A549 (cell line): ENCODE results near the gene DYNC2I2. TPM values are rescaled to one million over a fixed set of nuclear protein-coding genes. Genes with fewer than 3 reads are reported as not detected.

Experiments
- ATAC-seq, 2 experiments: fragments of 200-7000 bp in 1 of 2; fragments of >200 bp in 1 of 2; cut with Nextera tagmentation in 1 of 2; cut with Tn5 transposase in 1 of 2; 3 replicates each; pipeline versions ENCODE4 v1.8.0 to v1.9.1; 2018 to 2020; ENCODE audit warnings: mild to moderate bottlenecking in 1 of 2, moderate library complexity in 1 of 2
- CTCF ChIA-PET: fragments of 300-600 bp; sonication (Branson Sonifier 250); formaldehyde crosslinking; extraction: SDS; loops from one replicate; lab custom pipeline; 2021; ENCODE audit warnings: antibody characterized with exemption, inconsistent platforms; lab: Yijun Ruan, JAX
- POLR2A ChIA-PET: fragments of 350-600 bp; formaldehyde crosslinking; extraction: SDS; loops from one replicate; lab custom pipeline; 2021; ENCODE audit warnings: antibody characterized with exemption, inconsistent platforms; lab: Yijun Ruan, JAX
- DNase-seq, 2 experiments: peaks; one replicate each; pipeline versions ENCODE4 v3.0.0 to v3.0.0-alpha.2; 2011 to 2016; ENCODE audit warnings: low read depth in 1 of 2, low spot score in 1 of 2
- FAIRE-seq: peaks from 2 replicates; lab custom pipeline; 2011; peaks lifted over from hg19 to GRCh38; lab: Jason Lieb, UNC
- H3K27ac ChIP-seq, 2 experiments: fragments of >200 bp; sonication (Bioruptor Twin); formaldehyde crosslinking; 3 replicates each; pipeline ENCODE4 v1.5.1; 2016 to 2017
- H3K4me1 ChIP-seq: fragments of >200 bp; sonication (Bioruptor Twin); formaldehyde crosslinking; 3 replicates; pipeline ENCODE4 v1.6.1; 2016
- H3K4me2 ChIP-seq: fragments of >200 bp; sonication (Bioruptor Twin); formaldehyde crosslinking; 3 replicates; pipeline ENCODE4 v1.6.1; 2016
- H3K4me3 ChIP-seq: fragments of >200 bp; sonication (Bioruptor Twin); formaldehyde crosslinking; 3 replicates; pipeline ENCODE4 v1.5.1; 2016
- H3K9me3 ChIP-seq: fragments of >200 bp; sonication (Bioruptor Twin); formaldehyde crosslinking; 3 replicates; pipeline ENCODE4 v1.6.1; 2016
- BHLHE40 ChIP-seq: IDR thresholded peaks from 2 replicates; pipeline ENCODE4 v1.6.1; 2012; ENCODE audit warnings: low read depth, low read length, inconsistent platforms
- CBX2 ChIP-seq: fragments of 200-600 bp; sonication (generic); IDR thresholded peaks from 2 replicates; pipeline ENCODE4 v1.6.1; 2016; ENCODE audit warnings: low read depth, mild to moderate bottlenecking, borderline replicate concordance
- CBX8 ChIP-seq: fragments of 200-600 bp; sonication (generic); IDR thresholded peaks from 2 replicates; pipeline ENCODE4 v1.6.1; 2016
- CEBPB ChIP-seq, 2 experiments: fragments of >200 bp in 1 of 2; sonication (Bioruptor Twin) in 1 of 2; formaldehyde crosslinking in 1 of 2; IDR thresholded peaks; 2 replicates each; pipeline ENCODE4 v1.6.1; 2012 to 2016
- CHD4 ChIP-seq: fragments of 200-600 bp; sonication (generic); IDR thresholded peaks from 2 replicates; pipeline ENCODE4 v1.6.1; 2016; ENCODE audit warnings: antibody characterized with exemption, mild to moderate bottlenecking, borderline replicate concordance
- EHF ChIP-seq: fragments of 250-450 bp; sonication (Bioruptor Pico); IDR thresholded peaks from 2 replicates; pipeline ENCODE4 v1.5.0; 2020; ENCODE audit warnings: mild to moderate bottlenecking
- EHMT2 ChIP-seq: fragments of 200-600 bp; sonication (generic); IDR thresholded peaks from 2 replicates; pipeline ENCODE4 v1.6.1; 2016; ENCODE audit warnings: antibody characterized with exemption, low read depth, mild to moderate bottlenecking, moderate library complexity
- EP300 ChIP-seq, 2 experiments: fragments of >200 bp; sonication (Bioruptor Twin); formaldehyde crosslinking; IDR thresholded peaks; 2 replicates in 1 of 2; 3 replicates in 1 of 2; pipeline ENCODE4 v1.6.1; 2016 to 2017
- ESRRA ChIP-seq: fragments of 150-350 bp; IDR thresholded peaks from 2 replicates; pipeline ENCODE4 v1.6.1; 2014; ENCODE audit warnings: mild to moderate bottlenecking, low read length, borderline replicate concordance
- FOSL2 ChIP-seq, 2 experiments: fragments of 450-650 bp in 1 of 2; fragments of >200 bp in 1 of 2; sonication (Bioruptor Twin) in 1 of 2; formaldehyde crosslinking; IDR thresholded peaks; 2 replicates each; pipeline versions ENCODE4 v1.5.0 to v1.6.1; 2016 to 2020; ENCODE audit warnings: mild to moderate bottlenecking in 1 of 2, moderate library complexity in 1 of 2
- FOXS1 ChIP-seq: fragments of 250-450 bp; sonication (Bioruptor Pico); IDR thresholded peaks from 2 replicates; pipeline ENCODE4 v1.5.0; 2020; ENCODE audit warnings: mild to moderate bottlenecking, moderate library complexity
- HOXB5 ChIP-seq: fragments of 250-450 bp; sonication (Bioruptor Pico); IDR thresholded peaks from 2 replicates; pipeline ENCODE4 v1.5.0; 2020; ENCODE audit warnings: mild to moderate bottlenecking, moderate library complexity
- MAZ ChIP-seq: fragments of 150-350 bp; IDR thresholded peaks from 2 replicates; pipeline ENCODE4 v1.6.1; 2014; ENCODE audit warnings: antibody characterized with exemption, low read depth, low read length, borderline replicate concordance
- MYC ChIP-seq: IDR thresholded peaks from 2 replicates; pipeline ENCODE4 v1.6.1; 2012; ENCODE audit warnings: mild to moderate bottlenecking, inconsistent platforms, low read length, improper control_type of control experiment, borderline replicate concordance
- NR3C1 ChIP-seq: fragments of >200 bp; sonication (Bioruptor Twin); formaldehyde crosslinking; IDR thresholded peaks from 3 replicates; pipeline ENCODE4 v1.6.1; 2017
- POLR2A ChIP-seq: IDR thresholded peaks from 2 replicates; pipeline ENCODE4 v1.6.1; 2012; ENCODE audit warnings: mild to moderate bottlenecking, low read length
- POLR2AphosphoS2 ChIP-seq: conservative IDR thresholded peaks from 2 replicates; pipeline ENCODE4 v1.6.1; 2012; ENCODE audit warnings: low read length, improper control_type of control experiment, inconsistent platforms
- RAD21 ChIP-seq, 2 experiments: fragments of >200 bp in 1 of 2; sonication (Bioruptor Twin) in 1 of 2; formaldehyde crosslinking in 1 of 2; IDR thresholded peaks in 1 of 2; conservative IDR thresholded peaks in 1 of 2; 2 replicates in 1 of 2; 3 replicates in 1 of 2; pipeline ENCODE4 v1.6.1; 2012 to 2018; ENCODE audit warnings: inconsistent platforms in 1 of 2
- RARB ChIP-seq: fragments of 250-450 bp; sonication (Bioruptor Pico); IDR thresholded peaks from 2 replicates; pipeline ENCODE4 v1.8.0; 2021; ENCODE audit warnings: mild to moderate bottlenecking, moderate library complexity
- RCOR1 ChIP-seq: fragments of 150-350 bp; IDR thresholded peaks from 2 replicates; pipeline ENCODE4 v1.6.1; 2014; ENCODE audit warnings: antibody characterized with exemption, low read length, low read depth
- RNF2 ChIP-seq: fragments of 200-600 bp; sonication (generic); IDR thresholded peaks from 2 replicates; pipeline ENCODE4 v1.6.1; 2016; ENCODE audit warnings: low read depth, mild to moderate bottlenecking, antibody characterized with exemption, moderate library complexity, borderline replicate concordance
- SREBF2 ChIP-seq: fragments of 450-650 bp; IDR thresholded peaks from 2 replicates; pipeline ENCODE4 v1.6.1; 2014; ENCODE audit warnings: mild to moderate bottlenecking, moderate library complexity
- ZFP36 ChIP-seq: fragments of 450-650 bp; IDR thresholded peaks from 2 replicates; pipeline ENCODE4 v1.6.1; 2014; ENCODE audit warnings: borderline replicate concordance; ENCODE audit not compliant: partially characterized antibody
- ZNF302 ChIP-seq: fragments of 250-450 bp; sonication (Bioruptor Pico); IDR thresholded peaks from 2 replicates; pipeline ENCODE4 v1.9.0; 2021; ENCODE audit warnings: inconsistent platforms, mild to moderate bottlenecking, moderate library complexity
- WGBS: methylation state at CpG from one replicate; pipeline ENCODE4 v1.1.6; 2017; ENCODE audit errors: missing lambda C conversion rate; 5-methylcytosine and 5-hydroxymethylcytosine counted together
- polyA plus RNA-seq, 4 experiments: library from polyadenylated mRNA; depleted of rRNA in 3 of 4; stranded (reverse); fragments of >200 nt; fragmentation: RNase III in 1 of 4; extraction: RNeasy Plus Mini Kit Qiagen cat#74134 plus additional on column Dnase treatment in 1 of 4; gene quantifications; 2 replicates in 3 of 4; 3 replicates in 1 of 4; pipeline ENCODE4 v1.2.3, GENCODE V29; 2011 to 2017
- TF ChIP-seq, protein P1 (sequence below): fragments of 150-350 bp; IDR thresholded peaks from 2 replicates; pipeline ENCODE4 v1.6.1; 2014; ENCODE audit warnings: low read depth, mild to moderate bottlenecking, low read length
- TF ChIP-seq, protein P2 (sequence below): fragments of >200 bp; sonication (Bioruptor Twin); formaldehyde crosslinking; IDR thresholded peaks from 2 replicates; pipeline ENCODE4 v1.6.1; 2016

The DYNC2I2 gene
- polyA plus RNA-seq, 2 of the 4 experiments (the other 2 are of a cell fraction), result 57.3 to 117 TPM

DNA sequence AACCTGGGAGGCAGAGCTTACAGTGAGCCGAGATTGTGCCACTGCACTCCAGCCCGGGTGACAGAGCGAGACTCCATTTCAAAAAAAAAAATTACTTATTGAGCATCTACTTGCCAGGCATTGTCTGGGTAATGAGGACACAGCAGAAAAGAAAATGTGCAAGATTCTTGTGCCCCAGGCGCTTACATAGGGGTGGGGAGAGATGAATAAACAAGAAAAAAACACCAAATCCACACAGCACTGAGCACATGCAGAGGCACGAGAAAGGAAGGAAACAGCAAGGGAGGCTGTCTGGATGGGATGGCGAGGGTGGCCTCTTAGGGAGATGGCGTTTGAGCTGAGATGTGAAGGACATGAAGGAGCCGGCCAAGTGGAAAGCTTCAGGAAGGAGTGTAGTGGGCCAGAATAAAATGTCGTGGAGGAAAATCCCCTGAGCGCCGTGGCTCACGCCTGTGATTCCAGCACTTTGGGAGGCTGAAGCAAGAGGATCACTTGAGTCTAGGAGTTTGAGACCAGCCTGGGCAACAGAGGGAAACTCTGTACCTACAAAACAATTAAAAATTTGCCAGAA is 13.9 kb downstream of the DYNC2I2 start:
- 79% methylated on average over 12 of the region's 12 CpGs for WGBS
- Histone ChIP-seq H3K4me1 (peaks cover 18% of the 10 kb centered on the region), H3K9me3 (no peaks in the 10 kb centered on the region), H3K4me2 (no peak overlapping the region), H3K27ac (peak overlapping the region; percentile 16 to 45; a peak in 3 of 6 replicates)
- DNase-seq, result no peak
- CTCF ChIA-PET, result interaction anchor here (0.6 to 1.2 kb wide), 2 partner anchors 175 to 327 kb away, joined by 3 to 6 read pairs; partner anchors contain the start of gene ENDOG
- TF ChIP-seq RNF2, result no peak
- no peak for TF ChIP-seq RARB (CRISPR knock-in tag)
- no peak for TF ChIP-seq HOXB5 (CRISPR knock-in tag)
- no peak for TF ChIP-seq CBX2
- TF ChIP-seq MAZ, result no peak
- no peak for TF ChIP-seq POLR2A
- TF ChIP-seq BHLHE40, result no peak
- TF ChIP-seq RCOR1, result no peak
- no peak for TF ChIP-seq EP300 (IDR thresholded peaks at IDR 0.05)
- TF ChIP-seq ZFP36, result no peak
- TF ChIP-seq, protein P1, sequence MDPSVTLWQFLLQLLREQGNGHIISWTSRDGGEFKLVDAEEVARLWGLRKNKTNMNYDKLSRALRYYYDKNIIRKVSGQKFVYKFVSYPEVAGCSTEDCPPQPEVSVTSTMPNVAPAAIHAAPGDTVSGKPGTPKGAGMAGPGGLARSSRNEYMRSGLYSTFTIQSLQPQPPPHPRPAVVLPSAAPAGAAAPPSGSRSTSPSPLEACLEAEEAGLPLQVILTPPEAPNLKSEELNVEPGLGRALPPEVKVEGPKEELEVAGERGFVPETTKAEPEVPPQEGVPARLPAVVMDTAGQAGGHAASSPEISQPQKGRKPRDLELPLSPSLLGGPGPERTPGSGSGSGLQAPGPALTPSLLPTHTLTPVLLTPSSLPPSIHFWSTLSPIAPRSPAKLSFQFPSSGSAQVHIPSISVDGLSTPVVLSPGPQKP, result no peak
- no peak for TF ChIP-seq RAD21 (conservative IDR thresholded peaks at IDR 0.05 in 1 of 2, IDR thresholded peaks at IDR 0.05 in 1 of 2)
- TF ChIP-seq SREBF2, result no peak
- no peak for TF ChIP-seq FOXS1 (CRISPR knock-in tag)
- TF ChIP-seq, all 56 proteins: peak for 0
- ATAC-seq, result peak in 1 of 2 experiments; percentile 30; a peak in 2 of 6 replicates
- H3K4me3 ChIP-seq, result no peak overlapping the region
- POLR2A ChIA-PET, result no interaction called here
- FAIRE-seq, result no peak

- Histone ChIP-seq H3K4me3 (no peak overlapping the region), H3K27ac (peak overlapping the region in 1 of 2 experiments; percentile 30; a peak in 1 of 6 replicates), H3K9me3 (no peaks in the 10 kb centered on the region), H3K4me2 (no peak overlapping the region), H3K4me1 (peaks cover 37% of the 10 kb centered on the region)
- ChIA-PET CTCF (no interaction called here), POLR2A (no interaction called here)
- TF ChIP-seq CEBPB (IDR thresholded peaks at IDR 0.05) (no peak), HOXB5 (CRISPR knock-in tag) (no peak), EHF (no peak), POLR2AphosphoS2 (no peak), NR3C1 (no peak), EHMT2 (no peak), MAZ (no peak), CBX8 (no peak), CHD4 (no peak), MYC (no peak), ZFP36 (no peak), CBX2 (no peak), FOSL2 (IDR thresholded peaks at IDR 0.05) (no peak), FOSL2 (CRISPR knock-in tag; IDR thresholded peaks at IDR 0.05) (no peak), ESRRA (no peak), ZNF302 (no peak)
- TF ChIP-seq, protein P2, sequence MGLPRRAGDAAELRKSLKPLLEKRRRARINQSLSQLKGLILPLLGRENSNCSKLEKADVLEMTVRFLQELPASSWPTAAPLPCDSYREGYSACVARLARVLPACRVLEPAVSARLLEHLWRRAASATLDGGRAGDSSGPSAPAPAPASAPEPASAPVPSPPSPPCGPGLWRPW, result no peak
- WGBS, result 90% methylated on average over 18 of the region's 18 CpGs
- FAIRE-seq (no peak), ATAC-seq (no peak), DNase-seq (no peak)
Observed at GRCh38 chr9:128640603-128641002, 16.0 kb downstream of the DYNC2I2 start.
